H9 (cell line): ENCODE results near the gene LRCOL1. TPM values are rescaled to one million over a fixed set of nuclear protein-coding genes. Genes with fewer than 3 reads are reported as not detected.
A peak's percentile ranks its signal among the peaks of the same experiment; 100 is the strongest.

Source experiments
- DNase-seq: peaks from one replicate; pipeline ENCODE4 v3.0.0-alpha.2; 2017
- H2AFZ ChIP-seq: one replicate; pipeline ENCODE4 v1.6.1; 2013; ENCODE audit warnings: mild to moderate bottlenecking, low read length, control low read depth, moderate library complexity
- H2AK5ac ChIP-seq: 2 replicates; pipeline ENCODE4 v1.6.1; 2013; ENCODE audit warnings: low read length, control low read depth, mixed read lengths; ENCODE audit not compliant: insufficient read length
- H2BK120ac ChIP-seq: one replicate; pipeline ENCODE4 v1.6.1; 2013; ENCODE audit warnings: low read depth, mild to moderate bottlenecking, low read length, control low read depth, inconsistent platforms; ENCODE audit not compliant: poor library complexity, severe bottlenecking
- H2BK12ac ChIP-seq: 2 replicates; pipeline ENCODE4 v1.6.1; 2013; ENCODE audit warnings: low read length, control low read depth, mixed read lengths, low read depth; ENCODE audit not compliant: insufficient read length
- H2BK15ac ChIP-seq: 2 replicates; pipeline ENCODE4 v1.6.1; 2013; ENCODE audit warnings: low read depth, low read length, control low read depth
- H2BK20ac ChIP-seq: one replicate; pipeline ENCODE4 v1.6.1; 2013; ENCODE audit warnings: low read depth, mild to moderate bottlenecking, low read length, control low read depth, inconsistent platforms; ENCODE audit not compliant: poor library complexity, severe bottlenecking
- H2BK5ac ChIP-seq: 2 replicates; pipeline ENCODE4 v1.6.1; 2013; ENCODE audit warnings: low read length, control low read depth, mixed read lengths; ENCODE audit not compliant: insufficient read length
- H3K14ac ChIP-seq: 2 replicates; pipeline ENCODE4 v1.6.1; 2013; ENCODE audit warnings: low read length, control low read depth; ENCODE audit not compliant: insufficient read depth
- H3K18ac ChIP-seq: 2 replicates; pipeline ENCODE4 v1.6.1; 2013; ENCODE audit warnings: low read depth, mild to moderate bottlenecking, mixed read lengths, low read length, control low read depth; ENCODE audit not compliant: insufficient read length
- H3K23ac ChIP-seq: 2 replicates; pipeline ENCODE4 v1.6.1; 2013; ENCODE audit warnings: low read length, control low read depth, mixed read lengths, low read depth; ENCODE audit not compliant: insufficient read length
- H3K23me2 ChIP-seq: 2 replicates; pipeline ENCODE4 v1.6.1; 2013; ENCODE audit warnings: low read depth, mild to moderate bottlenecking, mixed read lengths, low read length, control low read depth; ENCODE audit not compliant: insufficient read length, poor library complexity, severe bottlenecking
- H3K27ac ChIP-seq: 2 replicates; pipeline ENCODE4 v1.5.1; 2013; ENCODE audit warnings: low read length, control low read depth, mixed read lengths, low read depth; ENCODE audit not compliant: insufficient read length
- H3K27me3 ChIP-seq: 2 replicates; pipeline ENCODE4 v1.6.1; 2013; ENCODE audit warnings: low read length, control low read depth, inconsistent platforms; ENCODE audit not compliant: insufficient read depth
- H3K4ac ChIP-seq: 2 replicates; pipeline ENCODE4 v1.6.1; 2013; ENCODE audit warnings: low read depth, mild to moderate bottlenecking, control low read depth, inconsistent platforms, low read length, moderate library complexity
- H3K4me1 ChIP-seq: 2 replicates; pipeline ENCODE4 v1.6.1; 2013; ENCODE audit warnings: low read length, control low read depth, inconsistent platforms; ENCODE audit not compliant: insufficient read depth
- H3K4me2 ChIP-seq: 2 replicates; pipeline ENCODE4 v1.6.1; 2013; ENCODE audit warnings: low read length, control low read depth, mixed read lengths; ENCODE audit not compliant: insufficient read length, insufficient read depth
- H3K56ac ChIP-seq: 2 replicates; pipeline ENCODE4 v1.6.1; 2013; ENCODE audit warnings: low read depth, mild to moderate bottlenecking, mixed read lengths, low read length, control low read depth; ENCODE audit not compliant: insufficient read length
- H3K79me1 ChIP-seq: 2 replicates; pipeline ENCODE4 v1.6.1; 2013; ENCODE audit warnings: low read depth, mild to moderate bottlenecking, moderate library complexity, low read length, control low read depth, inconsistent platforms; ENCODE audit not compliant: insufficient read depth, poor library complexity, severe bottlenecking
- H3K79me2 ChIP-seq: 2 replicates; pipeline ENCODE4 v1.6.1; 2013; ENCODE audit warnings: low read length, control low read depth, inconsistent platforms; ENCODE audit not compliant: insufficient read depth
- H3K9ac ChIP-seq: 2 replicates; pipeline ENCODE4 v1.6.1; 2013; ENCODE audit warnings: low read length, control low read depth, mixed read lengths; ENCODE audit not compliant: insufficient read length; ENCODE audit errors: extremely low read depth
- H3K9me3 ChIP-seq: one replicate; pipeline ENCODE4 v1.6.1; 2013; ENCODE audit warnings: low read depth, low read length, inconsistent platforms; ENCODE audit not compliant: control insufficient read depth
- H3T11ph ChIP-seq: one replicate; pipeline ENCODE4 v1.6.1; 2013; ENCODE audit warnings: mild to moderate bottlenecking, low read length, control low read depth, inconsistent platforms
- H4K20me1 ChIP-seq: one replicate; pipeline ENCODE4 v1.6.1; 2013; ENCODE audit not compliant: control insufficient read depth, insufficient read length, insufficient read depth
- H4K5ac ChIP-seq: 2 replicates; pipeline ENCODE4 v1.6.1; 2013; ENCODE audit warnings: low read depth, mild to moderate bottlenecking, mixed read lengths, low read length, control low read depth; ENCODE audit not compliant: insufficient read length
- H4K8ac ChIP-seq: replicated peaks from 2 replicates; pipeline ENCODE4 v1.6.1; 2013; ENCODE audit warnings: low read length, control low read depth, mixed read lengths, low read depth; ENCODE audit not compliant: insufficient read length
- H4K91ac ChIP-seq: 2 replicates; pipeline ENCODE4 v1.6.1; 2013; ENCODE audit warnings: low read depth, mild to moderate bottlenecking, moderate library complexity, mixed read lengths, low read length, control low read depth; ENCODE audit not compliant: insufficient read length
- H3K27ac Mint-ChIP-seq, 3 experiments: 2 replicates in 2 of 3; 3 replicates in 1 of 3; pipeline ENCODE4 v1.8.0; 2020 to 2021; ENCODE audit warnings: mixed read lengths in 3 of 3, mild to moderate bottlenecking in 1 of 3, moderate library complexity in 1 of 3
- H3K27me3 Mint-ChIP-seq: 2 replicates; pipeline ENCODE4 v1.8.0; 2021; ENCODE audit warnings: low read depth, mild to moderate bottlenecking, moderate library complexity, mixed read lengths
- H3K36me3 Mint-ChIP-seq, 3 experiments: 2 replicates in 2 of 3; 3 replicates in 1 of 3; pipeline ENCODE4 v1.8.0; 2020 to 2021; ENCODE audit warnings: low read depth in 3 of 3, mixed read lengths in 3 of 3; ENCODE audit not compliant: insufficient read depth in 1 of 3
- H3K4me1 Mint-ChIP-seq, 2 experiments: 2 replicates each; pipeline ENCODE4 v1.8.0; 2020; ENCODE audit warnings: mixed read lengths in 2 of 2
- H3K4me3 Mint-ChIP-seq, 2 experiments: 2 replicates in 1 of 2; 3 replicates in 1 of 2; pipeline ENCODE4 v1.8.0; 2020 to 2021; ENCODE audit warnings: mild to moderate bottlenecking in 2 of 2, mixed read lengths in 2 of 2, moderate library complexity in 1 of 2
- H3K9me3 Mint-ChIP-seq, 2 experiments: 2 replicates in 1 of 2; 3 replicates in 1 of 2; pipeline ENCODE4 v1.8.0; 2020; ENCODE audit warnings: mild to moderate bottlenecking in 2 of 2, mixed read lengths in 2 of 2, moderate library complexity in 1 of 2
- CTCF ChIP-seq: fragments of 200-600 bp; sonication (generic); conservative IDR thresholded peaks from 3 replicates; pipeline ENCODE4 v1.8.0; 2021; ENCODE audit warnings: antibody characterized with exemption, mild to moderate bottlenecking
- WGBS: extraction: QIAGEN DNeasy Blood & Tissue Kit; methylation state at CpG from one replicate; pipeline ENCODE4 v1.1.7; 2013; ENCODE audit warnings: missing lambda C conversion rate, low lambda C conversion rate, mixed read lengths; ENCODE audit not compliant: insufficient read length; ENCODE audit errors: extremely low coverage; 5-methylcytosine and 5-hydroxymethylcytosine counted together
- total RNA-seq: library from RNA; stranded (reverse); gene quantifications from 2 replicates; pipeline ENCODE4 v1.2.1, GENCODE V29; 2021

LRCOL1 gene
- total RNA-seq, 1 experiment from 2014 or later, result not detected

GRCh38 chr12:132582582-132583410 lies 27.6 kb downstream of the LRCOL1 start:
- no peak overlapping the region for H2AK5ac ChIP-seq
- no peak overlapping the region for H2BK120ac ChIP-seq
- Mint-ChIP-seq H3K9me3 (no peaks in the 10 kb centered on the region), H3K36me3 (peaks cover 4 to 22% (median 16%) of the 10 kb centered on the region in 3 experiments; a peak in 6 of 7 replicates), H3K27ac (no peak overlapping the region), H3K4me1 (peaks cover 4 to 10% of the 10 kb centered on the region in 2 experiments), H3K27me3 (peaks cover 85% of the 10 kb centered on the region), H3K4me3 (peak overlapping the region; percentile 46 to 70)
- H3K27me3 ChIP-seq, result peaks cover 21% of the 10 kb centered on the region; the same call in 1 of the 2 replicates
- H3K4me1 ChIP-seq, result no peaks in the 10 kb centered on the region
- no peak overlapping the region for H4K5ac ChIP-seq
- H3K56ac ChIP-seq, result no peak overlapping the region
- no peaks in the 10 kb centered on the region for H3K9me3 ChIP-seq
- H4K8ac ChIP-seq, result no peak overlapping the region
- H3K4me2 ChIP-seq, result peak overlapping the region; percentile 31
- no peak overlapping the region for H3K14ac ChIP-seq
- H2BK20ac ChIP-seq, result no peak overlapping the region
- peaks cover 16% of the 10 kb centered on the region for H3K23me2 ChIP-seq
- no peak for TF ChIP-seq CTCF
- H2BK15ac ChIP-seq, result no peak overlapping the region
- H2BK12ac ChIP-seq, result no peak overlapping the region
- no peak overlapping the region for H3K23ac ChIP-seq
- WGBS, result no CpG with 5 or more reads among the region's 89 CpGs
- H3K4ac ChIP-seq, result no peak overlapping the region
- no peak overlapping the region for H3K9ac ChIP-seq
- no peaks in the 10 kb centered on the region for H3K79me2 ChIP-seq
- DNase-seq, result no peak
- no peak overlapping the region for H3K27ac ChIP-seq
- peaks cover 2% of the 10 kb centered on the region for H4K20me1 ChIP-seq
- no peak overlapping the region for H2AFZ ChIP-seq
- H3K18ac ChIP-seq, result no peak overlapping the region
- H3K79me1 ChIP-seq, result no peaks in the 10 kb centered on the region
- H3T11ph ChIP-seq, result no peak overlapping the region
- H4K91ac ChIP-seq, result no peak overlapping the region
- no peak overlapping the region for H2BK5ac ChIP-seq
